CD8-positive, alpha-beta memory T cell (primary cell): ENCODE measurements around the gene TFCP2L1. TPM values are rescaled to one million over a fixed set of nuclear protein-coding genes. Genes with fewer than 3 reads are reported as not detected.

Experiments
- CTCF ChIA-PET: fragments of 350-600 bp; sonication (Branson Sonifier 250); formaldehyde crosslinking; loops from one replicate; lab custom pipeline; 2021; ENCODE audit warnings: antibody characterized with exemption; lab: Charles Lee
- POLR2A ChIA-PET: fragments of 350-600 bp; sonication (Branson Sonifier 250); formaldehyde crosslinking; loops from one replicate; lab custom pipeline; 2021; ENCODE audit warnings: antibody characterized with exemption; lab: Charles Lee
- DNase-seq, 5 donors: peaks; one replicate each; pipeline versions ENCODE4 v3.0.0 to v3.0.0-alpha.2; 2020 to 2022; ENCODE audit warnings: mixed read lengths in 1 of 5
- H3K27ac ChIP-seq: one replicate; pipeline ENCODE4 v1.7.0; 2013; ENCODE audit warnings: low read depth, mild to moderate bottlenecking, low read length, moderate library complexity
- H3K27me3 ChIP-seq: 2 replicates; pipeline ENCODE4 v1.7.0; 2013; ENCODE audit warnings: low read length, mild to moderate bottlenecking; ENCODE audit not compliant: insufficient read depth, poor library complexity, severe bottlenecking
- H3K36me3 ChIP-seq: 2 replicates; pipeline ENCODE4 v1.7.0; 2013; ENCODE audit warnings: mild to moderate bottlenecking, low read length, moderate library complexity; ENCODE audit not compliant: insufficient read depth
- H3K4me1 ChIP-seq: 2 replicates; pipeline ENCODE4 v1.7.0; 2013; ENCODE audit warnings: mild to moderate bottlenecking, low read length, moderate library complexity; ENCODE audit not compliant: insufficient read depth
- H3K4me3 ChIP-seq: 2 replicates; pipeline ENCODE4 v1.7.0; 2013; ENCODE audit warnings: mild to moderate bottlenecking, low read length
- H3K9me3 ChIP-seq: 2 replicates; pipeline ENCODE4 v1.7.0; 2013; ENCODE audit warnings: mild to moderate bottlenecking, low read length
- H3K27ac Mint-ChIP-seq, 8 donors: one replicate each; pipeline ENCODE4 v1.8.0; 2020 to 2021; ENCODE audit warnings: mixed read lengths in 8 of 8, mild to moderate bottlenecking in 6 of 8, inconsistent platforms in 3 of 8, moderate library complexity in 3 of 8
- H3K27me3 Mint-ChIP-seq, 2 donors: one replicate each; pipeline ENCODE4 v1.8.0; 2020 to 2021; ENCODE audit warnings: mixed read lengths in 2 of 2, mild to moderate bottlenecking in 1 of 2, moderate library complexity in 1 of 2
- H3K36me3 Mint-ChIP-seq, 3 donors: one replicate each; pipeline ENCODE4 v1.8.0; 2020 to 2021; ENCODE audit warnings: mixed read lengths in 3 of 3, inconsistent platforms in 1 of 3, mild to moderate bottlenecking in 1 of 3
- H3K4me1 Mint-ChIP-seq, 3 donors: one replicate each; pipeline ENCODE4 v1.8.0; 2020 to 2021; ENCODE audit warnings: mixed read lengths in 3 of 3, inconsistent platforms in 1 of 3, mild to moderate bottlenecking in 1 of 3
- H3K4me3 Mint-ChIP-seq, 7 donors: one replicate each; pipeline ENCODE4 v1.8.0; 2020 to 2021; ENCODE audit warnings: mixed read lengths in 7 of 7, mild to moderate bottlenecking in 6 of 7, moderate library complexity in 4 of 7, inconsistent platforms in 2 of 7
- H3K9me3 Mint-ChIP-seq, 5 donors: one replicate each; pipeline ENCODE4 v1.8.0; 2020 to 2022; ENCODE audit warnings: mixed read lengths in 5 of 5, mild to moderate bottlenecking in 3 of 5, moderate library complexity in 2 of 5, inconsistent platforms in 1 of 5
- polyA plus RNA-seq: library from polyadenylated mRNA; unstranded; fragments of 300-500 nt; fragmentation: Illumina TruSeq; gene quantifications from one replicate; pipeline ENCODE4 v1.2.3, GENCODE V29; 2021
- total RNA-seq, 2 experiments: library from RNA; stranded (reverse); gene quantifications; one replicate each; pipeline ENCODE4 v1.2.3, GENCODE V29; 2021

The TFCP2L1 gene
- total and polyA plus RNA-seq, 3 experiments from 2014 or later: 0.11 to 0.45 (median 0.16) TPM

GRCh38 chr2:121212661-121213325 is 72.2 kb downstream of the TFCP2L1 start:
- Mint-ChIP-seq H3K4me1 (no peaks in the 10 kb centered on the region), H3K4me3 (no peak overlapping the region), H3K27ac (no peak overlapping the region), H3K36me3 (no peaks in the 10 kb centered on the region), H3K27me3 (peaks cover 1 to 6% of the 10 kb centered on the region in 2 donors), H3K9me3 (peaks cover 0 to 4% (median 0%) of the 10 kb centered on the region in 5 donors)
- CTCF ChIA-PET: no interaction called here
- Histone ChIP-seq H3K9me3 (no peaks in the 10 kb centered on the region), H3K27ac (no peak overlapping the region), H3K36me3 (no peaks in the 10 kb centered on the region), H3K4me3 (no peak overlapping the region), H3K4me1 (no peaks in the 10 kb centered on the region), H3K27me3 (no peaks in the 10 kb centered on the region)
- POLR2A ChIA-PET: no interaction called here
- DNase-seq: no peak

DNA sequence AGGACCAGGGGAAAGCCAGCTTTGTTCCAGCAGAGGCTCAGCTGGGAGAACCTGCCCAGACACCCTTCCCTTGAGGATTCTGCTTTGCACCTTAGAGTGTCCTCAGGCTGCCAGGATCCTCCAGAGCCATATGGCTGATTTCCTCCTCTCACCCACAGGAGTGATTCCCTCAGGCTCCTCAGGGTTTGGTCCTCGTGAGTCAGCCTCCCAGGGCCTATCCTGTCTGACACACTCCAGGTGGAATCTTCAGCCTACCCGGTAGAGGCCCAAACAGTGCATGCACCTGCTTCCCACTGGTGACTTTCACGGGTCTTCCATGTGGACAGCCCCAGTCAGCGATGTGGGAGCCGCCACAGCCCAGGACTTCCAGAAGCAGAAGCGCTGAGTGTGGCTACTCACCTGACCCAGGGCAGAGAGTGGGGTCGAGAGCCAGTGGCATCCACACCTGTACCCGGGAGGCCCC is 73.3 kb downstream of the TFCP2L1 start:
- H3K36me3 Mint-ChIP-seq: no peaks in the 10 kb centered on the region
- ChIA-PET CTCF (no interaction called here), POLR2A (no interaction called here)
- Histone ChIP-seq H3K36me3 (no peaks in the 10 kb centered on the region), H3K4me1 (no peaks in the 10 kb centered on the region), H3K27me3 (no peaks in the 10 kb centered on the region), H3K27ac (no peak overlapping the region), H3K9me3 (no peaks in the 10 kb centered on the region), H3K4me3 (no peak overlapping the region)
- H3K4me3 Mint-ChIP-seq: no peak overlapping the region
- H3K9me3 Mint-ChIP-seq: peaks cover 0 to under 1% (median 0%) of the 10 kb centered on the region in 5 donors
- no peak overlapping the region for H3K27ac Mint-ChIP-seq
- no peaks in the 10 kb centered on the region for H3K4me1 Mint-ChIP-seq
- H3K27me3 Mint-ChIP-seq: peaks cover 1 to 6% of the 10 kb centered on the region in 2 donors
- DNase-seq: no peak

DNA sequence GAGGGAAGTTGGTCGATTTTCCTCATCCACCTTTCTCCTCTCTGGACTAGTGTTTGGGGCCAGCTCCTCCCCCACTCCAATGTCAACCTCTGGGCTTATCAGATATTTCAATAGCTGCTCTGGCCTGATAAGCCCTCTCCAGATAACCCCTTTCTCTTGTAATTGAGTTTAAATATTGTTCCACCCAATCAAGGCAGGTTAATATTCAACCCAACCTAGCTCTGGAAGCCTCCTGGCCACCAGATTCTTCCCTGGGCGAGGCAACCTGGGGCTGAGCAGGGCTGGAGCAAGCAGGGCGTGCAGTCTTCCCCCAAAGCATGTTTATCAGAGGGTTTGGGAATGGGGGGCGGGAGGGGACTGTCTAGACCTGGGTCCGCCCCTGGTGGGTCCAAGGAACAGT is 73.8 kb downstream of the TFCP2L1 start:
- no peaks in the 10 kb centered on the region for H3K9me3 ChIP-seq
- H3K4me1 ChIP-seq: no peaks in the 10 kb centered on the region
- H3K27ac ChIP-seq: no peak overlapping the region
- no peaks in the 10 kb centered on the region for H3K36me3 ChIP-seq
- no peaks in the 10 kb centered on the region for H3K9me3 Mint-ChIP-seq
- no peak for DNase-seq
- H3K4me3 ChIP-seq: no peak overlapping the region
- POLR2A ChIA-PET: no interaction called here
- H3K27me3 Mint-ChIP-seq: peaks cover 1 to 6% of the 10 kb centered on the region in 2 donors
- no peaks in the 10 kb centered on the region for H3K4me1 Mint-ChIP-seq
- no peak overlapping the region for H3K4me3 Mint-ChIP-seq
- H3K36me3 Mint-ChIP-seq: no peaks in the 10 kb centered on the region
- CTCF ChIA-PET: no interaction called here
- H3K27me3 ChIP-seq: no peaks in the 10 kb centered on the region
- H3K27ac Mint-ChIP-seq: no peak overlapping the region

GRCh38 chr2:121210691-121211090 is 74.3 kb downstream of the TFCP2L1 start:
- Mint-ChIP-seq H3K36me3 (no peaks in the 10 kb centered on the region), H3K27ac (no peak overlapping the region), H3K4me3 (no peak overlapping the region), H3K27me3 (peaks cover 1 to 6% of the 10 kb centered on the region in 2 donors), H3K4me1 (no peaks in the 10 kb centered on the region), H3K9me3 (no peaks in the 10 kb centered on the region)
- Histone ChIP-seq H3K36me3 (no peaks in the 10 kb centered on the region), H3K27ac (no peak overlapping the region), H3K9me3 (no peaks in the 10 kb centered on the region), H3K27me3 (no peaks in the 10 kb centered on the region), H3K4me3 (no peak overlapping the region), H3K4me1 (no peaks in the 10 kb centered on the region)
- DNase-seq: no peak
- CTCF ChIA-PET: no interaction called here
- POLR2A ChIA-PET: no interaction called here

DNA sequence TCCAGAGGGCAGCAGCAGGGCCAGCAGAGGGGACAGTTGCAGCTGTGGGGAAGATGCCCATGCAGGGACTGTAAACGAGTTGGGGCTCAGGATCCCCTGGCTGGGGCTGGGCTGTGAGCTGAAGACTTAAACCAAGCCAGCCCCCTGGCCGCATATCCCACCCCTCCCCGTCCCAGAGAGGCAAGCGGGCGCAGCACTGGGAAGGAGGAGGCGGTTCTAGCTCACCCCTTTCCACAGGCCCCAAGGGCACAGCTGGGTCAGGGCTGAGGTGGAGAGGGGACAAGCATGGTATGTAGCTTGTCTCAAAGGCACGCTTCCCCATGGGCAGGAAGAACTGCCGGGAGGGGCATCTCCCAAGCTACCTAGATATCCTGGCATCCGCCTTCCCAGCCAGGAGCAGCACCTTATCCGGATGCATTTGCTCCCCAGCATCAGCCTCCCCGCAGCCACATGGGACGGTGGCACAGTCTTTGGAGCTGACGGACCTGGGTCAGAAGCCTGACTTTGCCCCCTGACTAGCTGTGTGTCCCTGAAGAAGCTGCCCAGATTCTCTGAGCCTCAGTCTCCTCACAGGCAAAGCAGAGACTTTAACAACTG is 75.9 kb downstream of the TFCP2L1 start:
- H3K9me3 Mint-ChIP-seq: no peaks in the 10 kb centered on the region
- Histone ChIP-seq H3K4me1 (no peaks in the 10 kb centered on the region), H3K9me3 (no peaks in the 10 kb centered on the region), H3K36me3 (no peaks in the 10 kb centered on the region), H3K27me3 (no peaks in the 10 kb centered on the region), H3K4me3 (no peak overlapping the region), H3K27ac (no peak overlapping the region)
- CTCF ChIA-PET: no interaction called here
- POLR2A ChIA-PET: no interaction called here
- no peaks in the 10 kb centered on the region for H3K36me3 Mint-ChIP-seq
- H3K27ac Mint-ChIP-seq: no peak overlapping the region
- H3K4me1 Mint-ChIP-seq: no peaks in the 10 kb centered on the region
- peaks cover 1 to 6% of the 10 kb centered on the region in 2 donors for H3K27me3 Mint-ChIP-seq
- H3K4me3 Mint-ChIP-seq: no peak overlapping the region
- DNase-seq: no peak

GRCh38 chr2:121207494-121207893 is 77.5 kb downstream of the TFCP2L1 start:
- Histone ChIP-seq H3K9me3 (no peaks in the 10 kb centered on the region), H3K27ac (no peak overlapping the region), H3K36me3 (no peaks in the 10 kb centered on the region), H3K4me1 (no peaks in the 10 kb centered on the region), H3K4me3 (no peak overlapping the region), H3K27me3 (no peaks in the 10 kb centered on the region)
- ChIA-PET CTCF (no interaction called here), POLR2A (no interaction called here)
- Mint-ChIP-seq H3K36me3 (no peaks in the 10 kb centered on the region), H3K9me3 (no peaks in the 10 kb centered on the region), H3K27me3 (peaks cover 0 to 1% of the 10 kb centered on the region in 2 donors), H3K4me3 (no peak overlapping the region), H3K27ac (no peak overlapping the region), H3K4me1 (no peaks in the 10 kb centered on the region)
- DNase-seq: no peak

- no peak overlapping the region for H3K4me3 ChIP-seq
- ChIA-PET CTCF (no interaction called here), POLR2A (no interaction called here)
- Mint-ChIP-seq H3K9me3 (no peaks in the 10 kb centered on the region), H3K4me1 (no peaks in the 10 kb centered on the region), H3K4me3 (no peak overlapping the region), H3K27ac (no peak overlapping the region), H3K27me3 (no peaks in the 10 kb centered on the region), H3K36me3 (no peaks in the 10 kb centered on the region)
- DNase-seq: no peak
- H3K4me1 ChIP-seq: no peaks in the 10 kb centered on the region
- no peaks in the 10 kb centered on the region for H3K36me3 ChIP-seq
- H3K9me3 ChIP-seq: no peaks in the 10 kb centered on the region
- no peak overlapping the region for H3K27ac ChIP-seq
- no peaks in the 10 kb centered on the region for H3K27me3 ChIP-seq
Observed at GRCh38 chr2:121205321-121205942, 79.6 kb downstream of the TFCP2L1 start.

GRCh38 chr2:121203591-121204249 is 81.3 kb downstream of the TFCP2L1 start:
- ChIA-PET CTCF (no interaction called here), POLR2A (no interaction called here)
- H3K27me3 ChIP-seq: no peaks in the 10 kb centered on the region

More at GRCh38 chr2:121203591-121204249, 81.3 kb downstream of the TFCP2L1 start:
- Mint-ChIP-seq H3K36me3 (no peaks in the 10 kb centered on the region), H3K4me3 (no peak overlapping the region), H3K27ac (no peak overlapping the region), H3K9me3 (no peaks in the 10 kb centered on the region), H3K27me3 (no peaks in the 10 kb centered on the region), H3K4me1 (no peaks in the 10 kb centered on the region)
- H3K9me3 ChIP-seq: no peaks in the 10 kb centered on the region
- no peak overlapping the region for H3K4me3 ChIP-seq
- no peak for DNase-seq
- H3K27ac ChIP-seq: no peak overlapping the region
- no peaks in the 10 kb centered on the region for H3K36me3 ChIP-seq
- H3K4me1 ChIP-seq: no peaks in the 10 kb centered on the region
